Psoas muscle (tissue), 8 donors: Measurements from ENCODE around the gene LAMA3. TPM values are rescaled to one million over a fixed set of nuclear protein-coding genes. Genes with fewer than 3 reads are reported as not detected.

Experiments used
- ATAC-seq, 4 donors: fragments of 200-7000 bp; cut with Tn5 transposase; one replicate each; pipeline ENCODE4 v1.9.1; 2020; ENCODE audit warnings: moderate library complexity in 3 of 4, mild to moderate bottlenecking in 2 of 4
- DNase-seq, 2 donors: peaks; one replicate each; pipeline ENCODE4 v3.0.0-alpha.2; 2020
- H3K27ac ChIP-seq: fragments of 200-600 bp; one replicate; pipeline ENCODE4 v1.8.0; 2022
- H3K27me3 ChIP-seq, 3 donors: fragments of 200-600 bp in 1 of 3; one replicate each; pipeline versions ENCODE4 v1.6.1 to v1.8.0; 2013 to 2022; ENCODE audit warnings: low read length in 2 of 3, mild to moderate bottlenecking in 2 of 3, moderate library complexity in 1 of 3; ENCODE audit not compliant: insufficient read depth in 3 of 3
- H3K36me3 ChIP-seq, 2 donors: fragments of 200-600 bp in 1 of 2; one replicate each; pipeline versions ENCODE4 v1.6.1 to v1.8.0; 2013 to 2022; ENCODE audit warnings: low read depth in 1 of 2, mild to moderate bottlenecking in 1 of 2, moderate library complexity in 1 of 2; ENCODE audit not compliant: insufficient read depth in 1 of 2
- H3K4me1 ChIP-seq: fragments of 200-600 bp; one replicate; pipeline ENCODE4 v1.8.0; 2022
- H3K4me3 ChIP-seq: fragments of 200-600 bp; one replicate; pipeline ENCODE4 v1.8.0; 2022; ENCODE audit warnings: mild to moderate bottlenecking
- H3K9me3 ChIP-seq: fragments of 200-600 bp; one replicate; pipeline ENCODE4 v1.8.0; 2022
- CTCF ChIP-seq: fragments of 200-600 bp; IDR thresholded peaks from one replicate; pipeline ENCODE4 v1.8.0; 2022; ENCODE audit warnings: antibody characterized with exemption
- WGBS, 3 donors: extraction: QIAGEN DNeasy Blood & Tissue Kit; methylation state at CpG; one replicate each; pipeline versions ENCODE4 v1.1.6 to v1.1.7; 2013; 5-methylcytosine and 5-hydroxymethylcytosine counted together
- intact Hi-C, 2 donors: fragments of 100-400 bp; cut with DNase I; formaldehyde crosslinking; loops; one replicate each; pipeline versions ENCODE4 v1.11.0 to v1.14.2; 2022
- polyA plus RNA-seq, 3 donors: library from polyadenylated mRNA; stranded (reverse); fragments of 200-250 nt; gene quantifications; one replicate each; pipeline ENCODE4 v1.2.3, GENCODE V29; 2013
- total RNA-seq, 4 donors: library from RNA; stranded (reverse); fragmentation: NEBNext Ultra II Directional in 2 of 4; extraction: Animal tissue kit (Norgen Biotek cat#: 25700) in 2 of 4; gene quantifications; one replicate each; pipeline versions ENCODE4 v1.2.1 to v1.2.4, GENCODE V29; 2021 to 2023
- donor health status: healthy with polysubstance abuse.
- donor health status: DM: no; HTN: no; CAD: no; lungs with moderate emphysema.
- donor health status: Bipolar disorder and iron deficiency.
- donor health status: healthy.
- donor health status: DM: yes; HTN: yes; CAD: no.
- donor health status: DM: no; HTN: no; CAD: no.
- donor health status: DM: no; HTN: no; CAD: no.
- donor health status: DM: yes; HTN: yes; CAD: no.

The LAMA3 gene
- total and polyA plus RNA-seq, 7 donors, result 0.49 to 4.2 (median 1.8) TPM

- Histone ChIP-seq H3K27ac (no peak overlapping the region), H3K4me3 (no peak overlapping the region), H3K9me3 (no peaks in the 10 kb centered on the region), H3K27me3 (no peaks in the 10 kb centered on the region), H3K4me1 (no peaks in the 10 kb centered on the region), H3K36me3 (no peaks in the 10 kb centered on the region)
- intact Hi-C loops, result no loop called here
- ATAC-seq (peak; percentile 47 to 87 (median 78)), DNase-seq (peak; percentile 67 to 76)
- WGBS, 3 donors, result 20 to 33% (median 28%) methylated on average over 17 of the region's 17 CpGs
- no peak for TF ChIP-seq CTCF
These were observed 293.2 kb downstream of the LAMA3 start for GRCh38 chr18:23982155-23983079.

- no peak for TF ChIP-seq CTCF
- 77 to 85% (median 85%) methylated on average over 3 of the region's 3 CpGs for WGBS, 3 donors
- ATAC-seq, result no peak
- Histone ChIP-seq H3K27me3 (no peaks in the 10 kb centered on the region), H3K9me3 (no peaks in the 10 kb centered on the region), H3K36me3 (no peaks in the 10 kb centered on the region), H3K4me1 (no peaks in the 10 kb centered on the region), H3K27ac (no peak overlapping the region), H3K4me3 (no peak overlapping the region)
- no peak for DNase-seq
- intact Hi-C loops, result no loop called here
These were observed 293.9 kb downstream of the LAMA3 start for GRCh38 chr18:23983112-23983511.

GRCh38 chr18:23986600-23987359 is 297.5 kb downstream of the LAMA3 start:
- no peak overlapping the region for H3K4me3 ChIP-seq
- H3K27me3 ChIP-seq, result no peaks in the 10 kb centered on the region
- no peaks in the 10 kb centered on the region for H3K4me1 ChIP-seq
- no peaks in the 10 kb centered on the region for H3K36me3 ChIP-seq
- H3K27ac ChIP-seq, result no peak overlapping the region
- no peak for DNase-seq
- TF ChIP-seq CTCF, result no peak
- intact Hi-C loops, result no loop called here
- no peaks in the 10 kb centered on the region for H3K9me3 ChIP-seq
- ATAC-seq, result no peak

- no peaks in the 10 kb centered on the region for H3K4me1 ChIP-seq
- TF ChIP-seq CTCF, result no peak
- no peaks in the 10 kb centered on the region for H3K36me3 ChIP-seq
- H3K27me3 ChIP-seq, result no peaks in the 10 kb centered on the region
- DNase-seq (no peak), ATAC-seq (no peak)
- intact Hi-C loops, result no loop called here
- H3K4me3 ChIP-seq, result no peak overlapping the region
- H3K9me3 ChIP-seq, result no peaks in the 10 kb centered on the region
- H3K27ac ChIP-seq, result no peak overlapping the region
- 86 to 89% (median 86%) methylated on average over 6 of the region's 6 CpGs for WGBS, 3 donors
These were observed 301.5 kb downstream of the LAMA3 start for GRCh38 chr18:23990474-23991410.
